ENCODE results near the gene AMPD2. TPM values are rescaled to one million over a fixed set of nuclear protein-coding genes. Genes with fewer than 3 reads are reported as not detected.

The AMPD2 gene
- total RNA-seq, 2 experiments from 2014 or later = 73.5 to 99.5 TPM

- DNase-seq (peak; percentile 95), ATAC-seq (peak; percentile 78)
- no peaks in the 10 kb centered on the region for H3K9me3 Mint-ChIP-seq (ENCODE audit: low read depth)
- peaks cover 12% of the 10 kb centered on the region for H3K4me1 Mint-ChIP-seq
- no peaks in the 10 kb centered on the region for H3K27me3 Mint-ChIP-seq
- no peak overlapping the region for H3K4me3 Mint-ChIP-seq
- H3K27ac Mint-ChIP-seq = no peak overlapping the region
- POLR2A ChIA-PET = interaction anchor here (0.5 to 1.7 kb wide), 8 partner anchors 21 to 540 kb away, joined by 3 to 13 read pairs (median 5); partner anchors contain the start of genes AMPD2, GNAI3, GNAT2 and GSTM1
- H3K36me3 Mint-ChIP-seq (ENCODE audit: low read depth) = no peaks in the 10 kb centered on the region
- intact Hi-C loops (cut with DNase I, micrococcal nuclease) = loop anchor here (2.0 kb wide), 2 partner anchors 94 to 344 kb away; partner anchors contain the start of gene AHCYL1 (in 1 of the 2)
- CTCF ChIA-PET = interaction anchor here (0.6 to 15.1 kb wide), 65 partner anchors 10 to 694 kb away, joined by 3 to 190 read pairs (median 5); partner anchors contain the start of genes AHCYL1, AMPD2, GNAI3 and GNAT2
Measured at GRCh38 chr1:109640285-109640865, 20.7 kb downstream of the AMPD2 start.

- intact Hi-C loops (cut with DNase I, micrococcal nuclease) = loop anchor here (2.0 kb wide), 2 partner anchors 94 to 344 kb away; partner anchors contain the start of gene AHCYL1 (in 1 of the 2)
- no peaks in the 10 kb centered on the region for H3K27me3 Mint-ChIP-seq
- H3K4me3 Mint-ChIP-seq = no peak overlapping the region
- no peaks in the 10 kb centered on the region for H3K36me3 Mint-ChIP-seq (ENCODE audit: low read depth)
- ChIA-PET CTCF (interaction anchor here (0.6 to 15.1 kb wide), 38 partner anchors 8 to 388 kb away, joined by 3 to 190 read pairs (median 6); partner anchors contain the start of genes AHCYL1, AMPD2, GNAI3 and GNAT2), POLR2A (interaction anchor here (1.0 to 1.7 kb wide), 3 partner anchors 27 to 95 kb away, joined by 3 to 10 read pairs (median 10); partner anchors contain the start of gene GSTM1)
- no peaks in the 10 kb centered on the region for H3K9me3 Mint-ChIP-seq (ENCODE audit: low read depth)
- no peak for DNase-seq
- no peak for ATAC-seq
- no peak overlapping the region for H3K27ac Mint-ChIP-seq
- peaks cover 10% of the 10 kb centered on the region for H3K4me1 Mint-ChIP-seq
Measured at GRCh38 chr1:109641078-109641740, 21.6 kb downstream of the AMPD2 start.

GRCh38 chr1:109641861-109642260 lies 22.2 kb downstream of the AMPD2 start:
- Mint-ChIP-seq H3K27me3 (no peaks in the 10 kb centered on the region), H3K27ac (no peak overlapping the region), H3K36me3 (ENCODE audit: low read depth) (no peaks in the 10 kb centered on the region), H3K4me3 (no peak overlapping the region), H3K4me1 (peaks cover 10% of the 10 kb centered on the region), H3K9me3 (ENCODE audit: low read depth) (no peaks in the 10 kb centered on the region)
- no peak for DNase-seq
- intact Hi-C loops (cut with DNase I, micrococcal nuclease) = loop anchor here (2.0 kb wide), 5 partner anchors 15 to 343 kb away; partner anchors contain the start of genes AHCYL1 (in 2 of the 2), GSTM1 (in 2 of the 2) and GSTM4 (in 2 of the 2)
- no peak for ATAC-seq
- CTCF ChIA-PET = interaction anchor here (0.6 to 9.0 kb wide), 13 partner anchors 9 to 343 kb away, joined by 3 to 165 read pairs (median 30); partner anchors contain the start of genes AHCYL1, GNAI3, GSTM1 and GSTM4
- POLR2A ChIA-PET = interaction anchor here (0.6 kb wide), 1 partner anchor 139 kb away, joined by 5 read pairs; no protein-coding TSS in a partner anchor

GRCh38 chr1:109642626-109643025 lies 23.0 kb downstream of the AMPD2 start:
- H3K36me3 Mint-ChIP-seq (ENCODE audit: low read depth) = no peaks in the 10 kb centered on the region
- peaks cover 10% of the 10 kb centered on the region for H3K4me1 Mint-ChIP-seq
- no peak overlapping the region for H3K4me3 Mint-ChIP-seq
- POLR2A ChIA-PET = no interaction called here
- H3K9me3 Mint-ChIP-seq (ENCODE audit: low read depth) = no peaks in the 10 kb centered on the region
- intact Hi-C loops (cut with DNase I, micrococcal nuclease) = loop anchor here (1.0 to 2.0 kb wide), 6 partner anchors 14 to 342 kb away; partner anchors contain the start of genes GSTM1 (in 2 of the 2), GSTM4 (in 2 of the 2) and AHCYL1 (in 1 of the 2)
- H3K27ac Mint-ChIP-seq = no peak overlapping the region
- ATAC-seq = no peak
- no peaks in the 10 kb centered on the region for H3K27me3 Mint-ChIP-seq
- no peak for DNase-seq
- CTCF ChIA-PET = interaction anchor here (0.8 to 9.0 kb wide), 11 partner anchors 8 to 368 kb away, joined by 3 to 165 read pairs (median 5); partner anchors contain the start of genes AHCYL1, GNAI3 and GSTM4

- Mint-ChIP-seq H3K27ac (no peak overlapping the region), H3K4me3 (no peak overlapping the region), H3K27me3 (no peaks in the 10 kb centered on the region), H3K4me1 (peaks cover 10% of the 10 kb centered on the region), H3K36me3 (ENCODE audit: low read depth) (no peaks in the 10 kb centered on the region), H3K9me3 (ENCODE audit: low read depth) (no peaks in the 10 kb centered on the region)
- intact Hi-C loops (cut with DNase I, micrococcal nuclease) = loop anchor here (1.0 to 2.0 kb wide), 6 partner anchors 13 to 341 kb away; partner anchors contain the start of genes GSTM1 (in 2 of the 2), GSTM4 (in 2 of the 2) and AHCYL1 (in 1 of the 2)
- peak; percentile 98 for ATAC-seq
- CTCF ChIA-PET = interaction anchor here (0.7 to 9.0 kb wide), 17 partner anchors 7 to 367 kb away, joined by 3 to 165 read pairs (median 4); partner anchors contain the start of genes AHCYL1, GNAI3, GSTM1 and GSTM2
- POLR2A ChIA-PET = no interaction called here
- peak; percentile 95 for DNase-seq
Measured at GRCh38 chr1:109643385-109644230, 24.0 kb downstream of the AMPD2 start.

- ATAC-seq (no peak), DNase-seq (no peak)
- POLR2A ChIA-PET = no interaction called here
- Mint-ChIP-seq H3K4me1 (peaks cover 10% of the 10 kb centered on the region), H3K9me3 (ENCODE audit: low read depth) (no peaks in the 10 kb centered on the region), H3K36me3 (ENCODE audit: low read depth) (no peaks in the 10 kb centered on the region), H3K27ac (no peak overlapping the region), H3K4me3 (no peak overlapping the region), H3K27me3 (no peaks in the 10 kb centered on the region)
- CTCF ChIA-PET = interaction anchor here (0.7 to 9.0 kb wide), 6 partner anchors 8 to 184 kb away, joined by 3 to 165 read pairs (median 3); no protein-coding TSS in a partner anchor
- intact Hi-C loops (cut with DNase I, micrococcal nuclease) = no loop called here
Measured at GRCh38 chr1:109644670-109645069, 25.0 kb downstream of the AMPD2 start.

- Mint-ChIP-seq H3K4me1 (no peaks in the 10 kb centered on the region), H3K4me3 (no peak overlapping the region), H3K27ac (no peak overlapping the region), H3K36me3 (ENCODE audit: low read depth) (no peaks in the 10 kb centered on the region), H3K27me3 (peaks cover 3% of the 10 kb centered on the region), H3K9me3 (ENCODE audit: low read depth) (no peaks in the 10 kb centered on the region)
- POLR2A ChIA-PET = no interaction called here
- ATAC-seq (no peak), DNase-seq (no peak)
- intact Hi-C loops (cut with DNase I, micrococcal nuclease) = no loop called here
- CTCF ChIA-PET = interaction anchor here (0.6 to 5.7 kb wide), 12 partner anchors 9 to 464 kb away, joined by 3 to 141 read pairs (median 8); partner anchors contain the start of genes AHCYL1, GNAI3 and GSTM1
Measured at GRCh38 chr1:109649491-109649914, 29.9 kb downstream of the AMPD2 start.

- ATAC-seq (no peak), DNase-seq (no peak)
- Mint-ChIP-seq H3K9me3 (ENCODE audit: low read depth) (no peaks in the 10 kb centered on the region), H3K27ac (no peak overlapping the region), H3K27me3 (peaks cover 3% of the 10 kb centered on the region), H3K4me1 (peaks cover 6% of the 10 kb centered on the region), H3K36me3 (ENCODE audit: low read depth) (no peaks in the 10 kb centered on the region), H3K4me3 (no peak overlapping the region)
- intact Hi-C loops (cut with DNase I, micrococcal nuclease) = no loop called here
- POLR2A ChIA-PET = no interaction called here
- CTCF ChIA-PET = interaction anchor here (0.7 to 5.7 kb wide), 20 partner anchors 9 to 333 kb away, joined by 3 to 141 read pairs (median 4); partner anchors contain the start of genes AHCYL1, AMIGO1, GNAI3 and GSTM1
Measured at GRCh38 chr1:109650609-109651008, 31.0 kb downstream of the AMPD2 start.

GRCh38 chr1:109652402-109652801 lies 32.8 kb downstream of the AMPD2 start:
- POLR2A ChIA-PET = interaction anchor here (0.7 kb wide), 1 partner anchor 142 kb away, joined by 6 read pairs; no protein-coding TSS in a partner anchor

GRCh38 chr1:109653306-109653705 lies 33.7 kb downstream of the AMPD2 start:
- peaks cover 12% of the 10 kb centered on the region for H3K4me1 Mint-ChIP-seq
- no peak overlapping the region for H3K4me3 Mint-ChIP-seq
- H3K36me3 Mint-ChIP-seq (ENCODE audit: low read depth) = no peaks in the 10 kb centered on the region
- no peaks in the 10 kb centered on the region for H3K9me3 Mint-ChIP-seq (ENCODE audit: low read depth)
- ChIA-PET CTCF (interaction anchor here (1.1 to 5.7 kb wide), 6 partner anchors 9 to 329 kb away, joined by 3 to 141 read pairs (median 8); no protein-coding TSS in a partner anchor), POLR2A (no interaction called here)
- DNase-seq = no peak
- no peak overlapping the region for H3K27ac Mint-ChIP-seq
- peaks cover 3% of the 10 kb centered on the region for H3K27me3 Mint-ChIP-seq
- intact Hi-C loops (cut with DNase I, micrococcal nuclease) = no loop called here
- no peak for ATAC-seq

More at GRCh38 chr1:109652402-109652801, 32.8 kb downstream of the AMPD2 start:
- DNase-seq = no peak
- no peak for ATAC-seq
- Mint-ChIP-seq H3K4me3 (no peak overlapping the region), H3K9me3 (ENCODE audit: low read depth) (no peaks in the 10 kb centered on the region), H3K36me3 (ENCODE audit: low read depth) (no peaks in the 10 kb centered on the region), H3K27ac (no peak overlapping the region), H3K27me3 (peaks cover 3% of the 10 kb centered on the region), H3K4me1 (peaks cover 12% of the 10 kb centered on the region)
- CTCF ChIA-PET = interaction anchor here (0.8 to 5.7 kb wide), 11 partner anchors 8 to 332 kb away, joined by 3 to 141 read pairs (median 8); partner anchors contain the start of genes AHCYL1 and GSTM1
- intact Hi-C loops (cut with DNase I, micrococcal nuclease) = no loop called here

All from activated CD4-positive, alpha-beta T cell treated with anti-CD3 and anti-CD28 coated beads for 36 hours (primary cell).